Measurements from ENCODE around the gene PLCXD3.

PLCXD3 gene, protein sequence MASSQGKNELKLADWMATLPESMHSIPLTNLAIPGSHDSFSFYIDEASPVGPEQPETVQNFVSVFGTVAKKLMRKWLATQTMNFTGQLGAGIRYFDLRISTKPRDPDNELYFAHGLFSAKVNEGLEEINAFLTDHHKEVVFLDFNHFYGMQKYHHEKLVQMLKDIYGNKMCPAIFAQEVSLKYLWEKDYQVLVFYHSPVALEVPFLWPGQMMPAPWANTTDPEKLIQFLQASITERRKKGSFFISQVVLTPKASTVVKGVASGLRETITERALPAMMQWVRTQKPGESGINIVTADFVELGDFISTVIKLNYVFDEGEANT

DNA sequence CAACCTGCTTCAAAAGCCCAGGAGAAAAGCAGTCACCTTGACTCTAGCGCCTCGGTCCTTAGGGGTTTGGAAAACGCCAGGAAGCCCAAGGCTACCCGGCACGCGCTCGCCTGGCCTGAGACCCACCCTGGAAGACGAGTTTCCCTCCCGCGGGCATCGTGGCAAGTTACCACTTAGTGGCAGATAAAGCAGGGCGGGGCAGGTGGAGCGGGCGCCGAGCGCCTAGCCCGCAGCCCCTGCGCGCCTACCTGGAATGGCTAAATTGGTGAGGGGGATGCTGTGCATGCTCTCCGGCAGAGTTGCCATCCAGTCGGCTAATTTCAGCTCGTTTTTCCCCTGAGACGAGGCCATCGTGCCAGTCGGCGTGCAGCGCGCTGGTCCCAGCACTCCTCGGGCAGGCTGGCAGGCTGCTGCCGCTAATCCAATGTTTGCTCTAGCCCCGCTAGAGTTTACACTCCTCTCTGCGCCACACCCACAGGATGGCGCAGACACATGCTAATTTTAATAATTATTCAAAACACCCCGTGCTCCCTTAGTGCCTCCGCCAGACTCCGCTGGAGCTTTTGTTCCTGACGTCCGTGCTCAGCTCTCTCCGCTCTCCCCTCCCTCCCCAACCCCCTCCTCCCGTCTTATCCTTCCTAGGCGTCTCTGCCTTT is at the start of gene PLCXD3:
Gene PLCXD3, minus strand, starts transcription at position 426 of the 656 bp plus-strand sequence. Its CDS starts 75 bp downstream, at position 351.
- Histone ChIP-seq H3K27me3 (ENCODE audit: control insufficient read depth, insufficient read depth, low read length) (peaks cover 8% of the 10 kb centered on the region), H3K4me3 (ENCODE audit: low read length) (peak within 1 kb of the TSS; percentile 64), H3K36me3 (ENCODE audit: control insufficient read depth, insufficient read depth, low read length) (no peaks in the 10 kb centered on the region), H3K27ac (ENCODE audit: low read depth, low read length) (no peak within 1 kb of the TSS), H3K9ac (ENCODE audit: low read length) (no peak within 1 kb of the TSS), H3K4me1 (ENCODE audit: control insufficient read depth, insufficient read depth, low read length) (no peaks in the 10 kb centered on the region)

DNA sequence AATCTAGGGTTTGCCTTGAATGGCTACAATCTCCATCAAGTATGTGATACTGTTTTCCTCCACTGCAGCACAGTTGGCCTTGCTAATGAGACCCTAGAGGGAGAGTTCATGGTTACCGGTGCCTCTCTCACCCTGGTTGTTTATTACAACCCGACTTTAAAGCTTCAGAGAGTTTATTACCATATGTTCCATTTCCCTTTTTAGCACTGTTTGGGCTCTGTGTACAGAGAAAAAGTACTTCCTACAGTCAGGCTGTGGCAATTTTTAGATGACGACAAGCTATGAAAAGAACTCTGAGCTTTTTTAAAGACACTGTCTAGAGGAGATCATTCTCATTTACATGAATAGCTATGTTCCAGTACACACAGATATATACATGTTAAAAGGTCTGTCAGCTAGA is 48.8 kb upstream of the PLCXD3 start:
- Histone ChIP-seq H3K27me3 (ENCODE audit: control insufficient read depth, insufficient read depth, low read length) (no peaks in the 10 kb centered on the region), H3K4me1 (ENCODE audit: control insufficient read depth, insufficient read depth, low read length) (no peaks in the 10 kb centered on the region), H3K27ac (ENCODE audit: low read depth, low read length) (no peak overlapping the region), H3K36me3 (ENCODE audit: control insufficient read depth, insufficient read depth, low read length) (no peaks in the 10 kb centered on the region), H3K4me3 (ENCODE audit: low read length) (no peak overlapping the region), H3K9ac (ENCODE audit: low read length) (no peak overlapping the region)

DNA sequence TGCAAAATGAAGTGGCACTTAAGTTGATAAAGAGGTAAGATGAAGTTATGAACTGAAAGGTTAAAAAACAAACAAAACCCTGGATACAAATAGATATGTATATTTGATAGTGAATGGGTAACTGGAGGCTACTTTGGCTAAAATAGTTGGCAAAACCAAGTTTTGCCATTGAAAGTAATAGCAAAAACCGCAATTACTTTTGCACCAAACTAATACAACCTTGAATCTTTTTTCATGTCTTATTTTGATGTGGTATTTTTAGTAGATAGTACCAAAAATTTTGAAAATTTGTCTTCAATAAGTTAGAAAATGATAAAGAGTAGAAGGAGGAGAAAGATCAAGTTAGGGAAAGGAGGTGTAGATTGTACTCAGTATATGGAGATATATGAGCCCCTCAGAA is 47.9 kb upstream of the PLCXD3 start:
- H3K36me3 ChIP-seq (ENCODE audit: control insufficient read depth, insufficient read depth, low read length) = no peaks in the 10 kb centered on the region
- no peak overlapping the region for H3K27ac ChIP-seq (ENCODE audit: low read depth, low read length)
- H3K4me1 ChIP-seq (ENCODE audit: control insufficient read depth, insufficient read depth, low read length) = no peaks in the 10 kb centered on the region
- no peak overlapping the region for H3K4me3 ChIP-seq (ENCODE audit: low read length)
- no peak overlapping the region for H3K9ac ChIP-seq (ENCODE audit: low read length)
- no peaks in the 10 kb centered on the region for H3K27me3 ChIP-seq (ENCODE audit: control insufficient read depth, insufficient read depth, low read length)

DNA sequence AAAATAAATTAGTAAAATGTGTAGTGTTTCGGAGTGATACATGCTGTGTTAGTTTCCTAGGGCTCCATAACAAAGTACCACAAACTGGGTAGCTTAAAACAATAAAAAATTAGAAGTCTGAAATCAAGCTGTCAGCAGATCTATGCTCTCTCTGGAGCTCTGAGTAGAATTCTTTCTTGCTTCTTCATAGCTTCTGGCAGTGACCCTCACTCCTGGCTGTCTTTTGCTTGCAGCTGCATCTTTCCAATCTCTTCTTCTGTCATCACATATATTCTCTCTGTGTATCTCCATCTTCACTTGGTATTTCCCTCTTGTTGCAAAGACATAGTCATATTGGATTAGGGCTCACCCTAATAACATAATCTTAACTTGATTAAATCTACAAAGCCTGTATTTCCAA is 37.6 kb upstream of the PLCXD3 start:
- H3K4me1 ChIP-seq (ENCODE audit: control insufficient read depth, insufficient read depth, low read length) = no peaks in the 10 kb centered on the region
- H3K9ac ChIP-seq (ENCODE audit: low read length) = no peak overlapping the region
- H3K36me3 ChIP-seq (ENCODE audit: control insufficient read depth, insufficient read depth, low read length) = no peaks in the 10 kb centered on the region
- H3K27me3 ChIP-seq (ENCODE audit: control insufficient read depth, insufficient read depth, low read length) = no peaks in the 10 kb centered on the region
- H3K27ac ChIP-seq (ENCODE audit: low read depth, low read length) = no peak overlapping the region
- no peak overlapping the region for H3K4me3 ChIP-seq (ENCODE audit: low read length)

DNA sequence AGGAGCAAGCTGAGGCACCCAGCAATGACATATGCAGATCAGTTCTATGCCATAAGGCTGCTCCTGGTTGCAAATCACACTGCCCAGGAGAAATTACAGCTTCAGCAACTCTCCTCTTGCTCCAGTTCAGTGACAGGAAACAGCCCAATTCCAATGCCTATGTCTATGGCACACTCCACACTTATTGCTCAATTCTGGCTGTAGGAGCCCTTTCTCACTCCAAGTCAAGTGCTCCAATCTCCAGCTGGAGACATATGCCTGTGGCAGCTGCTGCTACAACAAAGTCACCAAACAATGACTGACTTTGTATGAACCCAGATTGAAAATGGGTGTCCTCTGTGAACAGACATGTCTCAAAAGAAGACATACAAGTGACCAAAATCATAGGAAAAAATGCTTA is 31.8 kb upstream of the PLCXD3 start:
- Histone ChIP-seq H3K27me3 (ENCODE audit: control insufficient read depth, insufficient read depth, low read length) (no peaks in the 10 kb centered on the region), H3K4me3 (ENCODE audit: low read length) (no peak overlapping the region), H3K4me1 (ENCODE audit: control insufficient read depth, insufficient read depth, low read length) (no peaks in the 10 kb centered on the region), H3K27ac (ENCODE audit: low read depth, low read length) (no peak overlapping the region), H3K9ac (ENCODE audit: low read length) (no peak overlapping the region), H3K36me3 (ENCODE audit: control insufficient read depth, insufficient read depth, low read length) (no peaks in the 10 kb centered on the region)

DNA sequence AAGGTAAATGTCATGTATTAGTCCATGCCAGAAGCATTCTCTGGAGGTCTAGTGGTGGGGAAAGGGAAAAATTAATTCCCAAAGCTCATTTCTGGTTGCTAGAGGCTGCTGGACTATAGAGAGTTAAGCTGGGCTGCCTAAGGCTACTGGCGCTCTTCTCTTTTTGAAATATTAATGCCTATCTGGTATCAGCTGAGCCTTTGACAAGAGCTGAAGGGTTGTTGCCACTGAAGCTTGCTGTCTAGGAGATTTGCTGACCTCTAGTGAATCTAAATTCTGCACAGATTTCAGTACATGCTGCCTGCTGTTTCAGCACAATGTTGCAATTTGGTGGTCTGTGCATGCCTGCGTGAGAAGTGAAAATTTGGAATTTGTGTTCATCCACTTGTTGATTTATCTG is 29.1 kb upstream of the PLCXD3 start:
- Histone ChIP-seq H3K4me1 (ENCODE audit: control insufficient read depth, insufficient read depth, low read length) (no peaks in the 10 kb centered on the region), H3K9ac (ENCODE audit: low read length) (no peak overlapping the region), H3K4me3 (ENCODE audit: low read length) (no peak overlapping the region), H3K36me3 (ENCODE audit: control insufficient read depth, insufficient read depth, low read length) (no peaks in the 10 kb centered on the region), H3K27ac (ENCODE audit: low read depth, low read length) (no peak overlapping the region), H3K27me3 (ENCODE audit: control insufficient read depth, insufficient read depth, low read length) (no peaks in the 10 kb centered on the region)

DNA sequence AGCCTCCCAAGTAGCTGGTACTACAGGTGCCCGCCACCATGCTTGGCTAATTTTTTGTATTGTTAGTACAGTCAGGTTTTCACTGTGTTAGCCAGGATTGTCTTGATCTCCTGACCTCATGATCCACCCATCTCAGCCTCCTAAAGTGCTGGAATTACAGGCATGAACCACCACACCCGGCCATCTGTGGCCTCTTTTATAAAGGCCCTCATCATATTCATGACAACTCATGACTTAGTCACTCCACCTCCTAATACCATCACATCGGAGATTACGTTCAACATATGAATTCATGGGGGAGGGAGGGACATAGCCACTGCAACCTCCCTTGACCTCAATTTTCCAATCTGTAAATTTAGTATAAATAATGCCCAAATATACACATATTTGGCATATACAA is 27.2 kb upstream of the PLCXD3 start:
- Histone ChIP-seq H3K9ac (ENCODE audit: low read length) (no peak overlapping the region), H3K4me3 (ENCODE audit: low read length) (no peak overlapping the region), H3K27ac (ENCODE audit: low read depth, low read length) (no peak overlapping the region), H3K4me1 (ENCODE audit: control insufficient read depth, insufficient read depth, low read length) (no peaks in the 10 kb centered on the region), H3K27me3 (ENCODE audit: control insufficient read depth, insufficient read depth, low read length) (no peaks in the 10 kb centered on the region), H3K36me3 (ENCODE audit: control insufficient read depth, insufficient read depth, low read length) (no peaks in the 10 kb centered on the region)

DNA sequence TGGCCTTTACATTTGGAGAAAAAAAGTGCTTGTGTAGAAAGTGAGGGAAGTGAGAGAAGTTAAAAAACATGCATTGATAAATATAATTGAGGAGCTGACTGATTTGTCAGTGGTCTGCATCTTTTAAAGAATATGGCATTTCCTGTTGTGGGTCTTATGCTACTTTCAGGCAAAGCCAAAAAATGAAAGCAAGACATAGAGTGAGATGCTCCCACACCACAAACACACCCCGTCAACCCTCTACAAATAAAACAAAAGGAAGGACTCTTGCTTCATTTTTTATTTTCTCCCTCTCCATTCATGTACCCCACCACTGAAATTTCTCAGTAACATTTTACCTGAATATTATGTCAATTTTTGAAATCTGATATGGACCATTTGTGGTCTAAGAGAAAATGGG is 22.1 kb upstream of the PLCXD3 start:
- Histone ChIP-seq H3K27ac (ENCODE audit: low read depth, low read length) (no peak overlapping the region), H3K27me3 (ENCODE audit: control insufficient read depth, insufficient read depth, low read length) (no peaks in the 10 kb centered on the region), H3K36me3 (ENCODE audit: control insufficient read depth, insufficient read depth, low read length) (no peaks in the 10 kb centered on the region), H3K4me1 (ENCODE audit: control insufficient read depth, insufficient read depth, low read length) (no peaks in the 10 kb centered on the region), H3K4me3 (ENCODE audit: low read length) (no peak overlapping the region), H3K9ac (ENCODE audit: low read length) (no peak overlapping the region)

DNA sequence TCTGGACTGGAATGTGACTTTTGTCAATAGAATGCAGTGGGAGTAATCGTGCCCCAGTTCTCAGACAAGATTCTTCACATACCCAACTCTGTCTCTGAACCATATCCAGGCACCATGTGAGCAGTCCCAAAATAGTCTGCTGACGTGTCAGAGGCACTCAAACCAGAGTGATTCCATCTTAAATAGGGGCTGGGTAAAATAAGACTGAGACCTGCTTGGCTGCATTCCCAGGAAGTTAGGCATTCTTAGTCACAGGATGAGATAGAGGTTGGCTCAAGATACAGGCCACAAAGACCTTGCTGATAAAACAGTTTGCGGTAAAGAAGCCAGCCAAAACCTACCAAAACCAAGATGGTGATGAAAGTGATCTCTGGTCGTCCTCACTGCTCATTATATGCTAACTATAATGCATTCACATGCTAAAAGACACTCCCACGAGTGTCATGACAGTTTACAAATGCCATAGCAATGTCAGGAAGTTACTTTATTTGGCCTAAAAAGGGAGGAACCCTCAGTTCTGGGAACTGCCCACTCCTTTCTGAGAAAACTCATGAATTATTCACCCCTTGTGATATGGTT is 16.9 kb upstream of the PLCXD3 start:
- Histone ChIP-seq H3K36me3 (ENCODE audit: control insufficient read depth, insufficient read depth, low read length) (no peaks in the 10 kb centered on the region), H3K9ac (ENCODE audit: low read length) (no peak overlapping the region), H3K4me3 (ENCODE audit: low read length) (no peak overlapping the region), H3K4me1 (ENCODE audit: control insufficient read depth, insufficient read depth, low read length) (no peaks in the 10 kb centered on the region), H3K27ac (ENCODE audit: low read depth, low read length) (no peak overlapping the region), H3K27me3 (ENCODE audit: control insufficient read depth, insufficient read depth, low read length) (no peaks in the 10 kb centered on the region)

DNA sequence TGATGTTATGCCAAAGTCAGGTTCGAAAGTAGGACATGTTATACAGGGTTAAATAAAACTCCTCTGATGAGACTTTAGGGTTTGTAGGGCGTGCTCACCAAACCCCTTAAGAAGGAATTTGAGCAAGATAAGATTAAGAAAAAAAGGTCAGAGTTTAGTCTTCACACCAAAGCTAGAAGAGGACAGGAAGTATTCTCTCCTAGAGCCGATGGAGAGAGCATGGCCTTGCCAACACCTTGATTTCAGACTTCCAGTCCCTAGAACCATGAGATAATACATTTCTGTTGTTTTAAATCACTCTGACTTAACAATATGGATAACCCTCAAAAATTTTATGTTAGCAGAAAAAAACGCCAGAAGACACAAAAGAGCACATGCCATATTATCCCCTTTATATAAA is 16.3 kb upstream of the PLCXD3 start:
- H3K27ac ChIP-seq (ENCODE audit: low read depth, low read length) = no peak overlapping the region
- H3K4me1 ChIP-seq (ENCODE audit: control insufficient read depth, insufficient read depth, low read length) = no peaks in the 10 kb centered on the region
- no peaks in the 10 kb centered on the region for H3K27me3 ChIP-seq (ENCODE audit: control insufficient read depth, insufficient read depth, low read length)
- H3K36me3 ChIP-seq (ENCODE audit: control insufficient read depth, insufficient read depth, low read length) = no peaks in the 10 kb centered on the region
- no peak overlapping the region for H3K9ac ChIP-seq (ENCODE audit: low read length)
- no peak overlapping the region for H3K4me3 ChIP-seq (ENCODE audit: low read length)

DNA sequence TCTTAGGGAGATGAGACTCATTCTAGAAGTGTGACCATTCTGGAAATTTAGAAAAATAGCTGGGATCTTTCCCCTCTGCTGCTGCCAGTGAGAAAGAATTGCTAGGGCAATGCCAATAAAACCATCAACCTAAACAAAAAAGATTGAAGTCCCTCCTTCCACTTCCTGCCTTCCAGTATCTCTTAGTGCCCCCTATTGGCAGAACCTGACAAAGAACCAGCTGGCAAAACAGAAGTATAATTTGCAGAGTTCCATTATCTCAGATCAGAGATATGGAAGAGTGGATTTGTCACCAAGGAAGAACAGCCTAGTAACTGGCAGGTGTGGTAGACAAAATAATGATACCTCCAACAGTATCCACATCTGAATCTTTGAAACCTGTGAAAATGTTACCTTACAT is 13.8 kb upstream of the PLCXD3 start:
- Histone ChIP-seq H3K4me1 (ENCODE audit: control insufficient read depth, insufficient read depth, low read length) (no peaks in the 10 kb centered on the region), H3K27me3 (ENCODE audit: control insufficient read depth, insufficient read depth, low read length) (no peaks in the 10 kb centered on the region), H3K27ac (ENCODE audit: low read depth, low read length) (no peak overlapping the region), H3K9ac (ENCODE audit: low read length) (no peak overlapping the region), H3K36me3 (ENCODE audit: control insufficient read depth, insufficient read depth, low read length) (no peaks in the 10 kb centered on the region), H3K4me3 (ENCODE audit: low read length) (no peak overlapping the region)

DNA sequence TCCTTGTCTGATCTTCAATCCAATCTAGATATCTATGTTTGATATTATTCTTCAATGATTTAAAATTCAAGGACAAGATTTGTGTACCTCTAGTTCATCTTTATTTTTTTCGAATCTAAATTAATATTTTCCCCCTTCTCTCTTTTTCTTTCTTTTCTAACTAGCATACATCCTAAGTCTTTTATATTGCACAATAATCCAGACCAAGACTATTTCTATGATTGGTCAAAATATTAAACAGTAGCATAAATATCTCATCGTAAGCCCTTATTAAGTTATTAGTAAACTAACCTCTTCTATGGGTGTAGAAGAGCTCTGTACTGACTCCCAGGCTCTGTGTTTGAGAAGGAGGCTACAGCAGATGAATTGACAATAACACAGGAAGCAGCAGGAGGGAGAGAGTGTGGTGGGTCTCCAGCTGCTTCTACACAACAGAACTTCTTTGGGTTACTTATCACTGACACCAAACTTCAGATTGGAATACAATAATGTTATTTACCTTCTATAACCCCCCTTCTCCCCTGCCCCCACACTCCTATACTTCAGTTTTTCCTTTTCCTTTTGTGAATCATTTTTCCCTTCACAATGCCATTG is 11.9 kb upstream of the PLCXD3 start:
- no peaks in the 10 kb centered on the region for H3K27me3 ChIP-seq (ENCODE audit: control insufficient read depth, insufficient read depth, low read length)
- no peaks in the 10 kb centered on the region for H3K4me1 ChIP-seq (ENCODE audit: control insufficient read depth, insufficient read depth, low read length)
- H3K4me3 ChIP-seq (ENCODE audit: low read length) = no peak overlapping the region
- no peak overlapping the region for H3K27ac ChIP-seq (ENCODE audit: low read depth, low read length)
- H3K36me3 ChIP-seq (ENCODE audit: control insufficient read depth, insufficient read depth, low read length) = no peaks in the 10 kb centered on the region
- no peak overlapping the region for H3K9ac ChIP-seq (ENCODE audit: low read length)

Data from rectal smooth muscle tissue (tissue), 1 donor.